ENCODE measurements around the gene NSD1. TPM values are rescaled to one million over a fixed set of nuclear protein-coding genes. Genes with fewer than 3 reads are reported as not detected.
"Not testable (repeated sequence)": the region's sequence is repeated elsewhere in the genome, so short reads cannot be mapped to it uniquely, and the experiment has no call there.

Gene NSD1
- total RNA-seq, 2 donors from 2014 or later, result 40.6 to 44.2 TPM

- DNase-seq, result no peak
- intact Hi-C loops (cut with DNase I), result no loop called here
- ATAC-seq, result peak; percentile 27 to 67
Observed at GRCh38 chr5:177142098-177142611, 8.6 kb downstream of the NSD1 start.

GRCh38 chr5:177142778-177143177 is 9.2 kb downstream of the NSD1 start:
- DNase-seq (no peak), ATAC-seq (no peak)
- intact Hi-C loops (cut with DNase I), result no loop called here

- DNase-seq (no peak), ATAC-seq (no peak)
- intact Hi-C loops (cut with DNase I), result no loop called here
Observed at GRCh38 chr5:177146891-177147638, 13.5 kb downstream of the NSD1 start.

GRCh38 chr5:177150061-177150460 is 16.5 kb downstream of the NSD1 start:
- ATAC-seq; intact Hi-C loops (cut with DNase I); DNase-seq: not testable (repeated sequence)

- no peak for DNase-seq
- intact Hi-C loops (cut with DNase I), result no loop called here
- ATAC-seq, result no peak
Observed at GRCh38 chr5:177154003-177154643, 20.6 kb downstream of the NSD1 start.

- DNase-seq (no peak), ATAC-seq (peak in 1 of 2 donors; percentile 19)
- intact Hi-C loops (cut with DNase I), result no loop called here
Observed at GRCh38 chr5:177162379-177162778, 28.8 kb downstream of the NSD1 start.

GRCh38 chr5:177163500-177163899 is 29.9 kb downstream of the NSD1 start:
- DNase-seq, result no peak
- no peak for ATAC-seq
- intact Hi-C loops (cut with DNase I), result no loop called here

- ATAC-seq, result no peak
- intact Hi-C loops (cut with DNase I), result no loop called here
- no peak for DNase-seq
Observed at GRCh38 chr5:177169271-177169670, 35.7 kb downstream of the NSD1 start.

- DNase-seq (no peak), ATAC-seq (no peak)
- intact Hi-C loops (cut with DNase I), result no loop called here
Observed at GRCh38 chr5:177171961-177172360, 38.4 kb downstream of the NSD1 start.

GRCh38 chr5:177175336-177175735 is 41.8 kb downstream of the NSD1 start:
- no peak for ATAC-seq
- intact Hi-C loops (cut with DNase I), result no loop called here
- no peak for DNase-seq

GRCh38 chr5:177176175-177176711 is 42.7 kb downstream of the NSD1 start:
- DNase-seq (no peak), ATAC-seq (no peak)
- intact Hi-C loops (cut with DNase I), result no loop called here

- intact Hi-C loops (cut with DNase I); DNase-seq; ATAC-seq: not testable (repeated sequence)
Observed at GRCh38 chr5:177177847-177178437, 44.4 kb downstream of the NSD1 start.

GRCh38 chr5:177178733-177179304 is 45.2 kb downstream of the NSD1 start:
- ATAC-seq (no peak), DNase-seq (no peak)
- intact Hi-C loops (cut with DNase I), result no loop called here

GRCh38 chr5:177179431-177179830 is 45.9 kb downstream of the NSD1 start:
- intact Hi-C loops (cut with DNase I), result no loop called here
- DNase-seq, result no peak
- ATAC-seq, result no peak

GRCh38 chr5:177183142-177183541 is 49.6 kb downstream of the NSD1 start:
- ATAC-seq, result no peak
- DNase-seq, result no peak
- intact Hi-C loops (cut with DNase I), result no loop called here

- intact Hi-C loops (cut with DNase I), result no loop called here
- no peak for ATAC-seq
- DNase-seq, result no peak
Observed at GRCh38 chr5:177183766-177184360, 50.3 kb downstream of the NSD1 start.

GRCh38 chr5:177185993-177186392 is 52.4 kb downstream of the NSD1 start:
- ATAC-seq (no peak), DNase-seq (no peak)
- intact Hi-C loops (cut with DNase I), result no loop called here

- intact Hi-C loops (cut with DNase I), result no loop called here
- ATAC-seq (no peak), DNase-seq (no peak)
Observed at GRCh38 chr5:177186645-177187044, 53.1 kb downstream of the NSD1 start.

GRCh38 chr5:177188775-177189174 is 55.2 kb downstream of the NSD1 start:
- intact Hi-C loops (cut with DNase I), result no loop called here
- DNase-seq, result no peak
- ATAC-seq, result no peak

Measured in left cardiac atrium (tissue), 4 donors.